Natural killer cell (primary cell): ENCODE data around the gene KDM1A. TPM values are rescaled to one million over a fixed set of nuclear protein-coding genes. Genes with fewer than 3 reads are reported as not detected.

ENCODE experiments used
- ATAC-seq, 3 donors: fragments of 150-1000 bp in 2 of 3; fragments of 200-7000 bp in 1 of 3; cut with Tn5 transposase; 1 replicate in 1 of 3; 2 replicates in 2 of 3; pipeline ENCODE4 v1.10.0; 2021; ENCODE audit warnings: mild to moderate bottlenecking in 2 of 3, moderate library complexity in 2 of 3
- DNase-seq, 2 donors: peaks; one replicate each; pipeline versions ENCODE4 v3.0.0 to v3.0.0-alpha.2; 2013 to 2021; ENCODE audit warnings: mixed read lengths in 1 of 2
- H3K27ac ChIP-seq: one replicate; pipeline ENCODE4 v1.5.1; 2013; ENCODE audit warnings: mild to moderate bottlenecking, low read length
- H3K27me3 ChIP-seq: one replicate; pipeline ENCODE4 v1.6.1; 2013; ENCODE audit warnings: low read length; ENCODE audit not compliant: control insufficient read depth, insufficient read depth
- H3K36me3 ChIP-seq: one replicate; pipeline ENCODE4 v1.6.1; 2013; ENCODE audit warnings: low read length; ENCODE audit not compliant: control insufficient read depth, insufficient read depth
- H3K4me1 ChIP-seq: one replicate; pipeline ENCODE4 v1.6.1; 2013; ENCODE audit warnings: low read length; ENCODE audit not compliant: control insufficient read depth, insufficient read depth
- H3K4me3 ChIP-seq: one replicate; pipeline ENCODE4 v1.5.1; 2013; ENCODE audit warnings: low read length
- H3K9me3 ChIP-seq: one replicate; pipeline ENCODE4 v1.6.1; 2013; ENCODE audit warnings: low read length; ENCODE audit not compliant: control insufficient read depth, insufficient read depth
- H3K27ac Mint-ChIP-seq, 2 donors: one replicate each; pipeline ENCODE4 v1.8.0; 2022; ENCODE audit warnings: mild to moderate bottlenecking in 2 of 2, mixed read lengths in 2 of 2, moderate library complexity in 1 of 2
- H3K27me3 Mint-ChIP-seq, 2 donors: one replicate each; pipeline ENCODE4 v1.8.0; 2022; ENCODE audit warnings: low read depth in 2 of 2, mixed read lengths in 2 of 2
- H3K36me3 Mint-ChIP-seq: one replicate; pipeline ENCODE4 v1.8.0; 2022; ENCODE audit warnings: mixed read lengths
- H3K4me1 Mint-ChIP-seq, 2 donors: one replicate each; pipeline ENCODE4 v1.8.0; 2022; ENCODE audit warnings: mixed read lengths in 2 of 2
- H3K4me3 Mint-ChIP-seq: one replicate; pipeline ENCODE4 v1.8.0; 2022; ENCODE audit warnings: mild to moderate bottlenecking, moderate library complexity, mixed read lengths
- H3K9me3 Mint-ChIP-seq, 2 donors: one replicate each; pipeline ENCODE4 v1.8.0; 2022; ENCODE audit warnings: mixed read lengths in 2 of 2
- CTCF ChIP-seq: fragments of 200-600 bp; IDR thresholded peaks from one replicate; pipeline ENCODE4 v1.8.0; 2022; ENCODE audit warnings: antibody characterized with exemption
- WGBS: methylation state at CpG from one replicate; pipeline ENCODE4 v1.1.7; 2013; ENCODE audit warnings: missing lambda C conversion rate; ENCODE audit not compliant: insufficient coverage; 5-methylcytosine and 5-hydroxymethylcytosine counted together
- intact Hi-C: fragments of 100-400 bp; cut with micrococcal nuclease; formaldehyde crosslinking; loops from one replicate; pipeline ENCODE4 v1.14.2; 2022
- total RNA-seq, 4 donors: library from RNA; stranded (reverse); fragments of 120-200 nt in 1 of 4; gene quantifications; one replicate each; pipeline versions ENCODE4 v1.2.3 to v1.2.4, GENCODE V29; 2013 to 2022

Gene KDM1A
- total RNA-seq, 3 donors from 2014 or later (not counting 1 experiment from before 2014, with no cell fraction given), result 33.0 to 45.4 (median 43.8) TPM

- intact Hi-C loops, result no loop called here
- H3K4me1 Mint-ChIP-seq, result peaks cover 44 to 52% of the 10 kb centered on the region in 2 donors
- Histone ChIP-seq H3K4me3 (no peak overlapping the region), H3K4me1 (no peaks in the 10 kb centered on the region), H3K36me3 (no peaks in the 10 kb centered on the region), H3K27me3 (no peaks in the 10 kb centered on the region), H3K27ac (no peak overlapping the region), H3K9me3 (no peaks in the 10 kb centered on the region)
- no peak for TF ChIP-seq CTCF
- H3K4me3 Mint-ChIP-seq, result no peak overlapping the region
- WGBS, result 100% methylated on average over 3 of the region's 3 CpGs
- peaks cover 7% of the 10 kb centered on the region for H3K36me3 Mint-ChIP-seq
- H3K9me3 Mint-ChIP-seq, result no peaks in the 10 kb centered on the region
- DNase-seq, result no peak
- H3K27me3 Mint-ChIP-seq, result no peaks in the 10 kb centered on the region
- no peak for ATAC-seq
- peak overlapping the region in 1 of 2 donors; percentile 53 for H3K27ac Mint-ChIP-seq
These were observed 107.5 kb downstream of the KDM1A start for GRCh38 chr1:23126801-23127200.

DNA sequence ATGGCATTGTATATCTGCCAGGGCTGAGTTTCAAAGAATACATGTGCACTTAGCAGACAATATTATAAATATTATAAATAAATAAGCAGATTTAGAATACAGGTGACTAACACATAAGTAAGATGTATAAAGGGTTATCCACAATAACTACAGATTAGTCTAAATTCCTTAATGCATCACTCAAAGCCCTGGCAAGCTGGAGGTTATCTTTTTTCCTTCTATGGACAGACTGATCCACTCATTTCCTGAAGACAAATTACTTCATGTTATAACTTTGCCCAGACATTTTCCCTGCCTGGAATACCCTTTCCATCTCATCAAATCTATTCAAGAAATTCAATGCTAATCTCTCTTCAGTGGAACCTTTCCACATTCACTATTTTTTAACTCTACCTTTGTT is 110.6 kb downstream of the KDM1A start:
- ATAC-seq, result no peak
- DNase-seq, result no peak

DNA sequence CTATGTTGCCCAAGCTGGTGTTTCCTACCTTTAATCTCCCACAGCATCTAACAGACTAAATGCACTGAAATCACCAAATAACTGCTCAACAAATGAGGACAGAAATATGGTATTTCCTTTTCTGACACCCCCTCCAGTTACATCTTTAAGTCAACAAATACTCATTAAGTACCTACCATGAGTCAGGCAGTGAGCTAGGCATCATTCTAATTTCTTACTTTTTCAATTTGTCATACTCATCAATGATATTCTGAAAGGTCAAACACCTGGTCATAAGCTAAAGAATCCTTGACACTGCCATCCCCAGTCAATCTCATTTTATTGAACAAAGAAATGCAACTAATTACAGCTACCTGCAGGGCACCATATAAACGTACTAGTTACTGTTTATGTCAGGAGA is 112.8 kb downstream of the KDM1A start:
- intact Hi-C loops, result no loop called here
- no peaks in the 10 kb centered on the region for H3K9me3 Mint-ChIP-seq
- H3K36me3 Mint-ChIP-seq, result no peaks in the 10 kb centered on the region
- DNase-seq (no peak), ATAC-seq (no peak)
- H3K27me3 Mint-ChIP-seq, result no peaks in the 10 kb centered on the region
- H3K4me1 Mint-ChIP-seq, result peaks cover 19 to 33% of the 10 kb centered on the region in 2 donors
- H3K27ac ChIP-seq, result no peak overlapping the region
- peak overlapping the region in 1 of 2 donors; percentile 24 for H3K27ac Mint-ChIP-seq
- no peak overlapping the region for H3K4me3 ChIP-seq
- H3K4me3 Mint-ChIP-seq, result no peak overlapping the region
- H3K36me3 ChIP-seq, result no peaks in the 10 kb centered on the region
- no peaks in the 10 kb centered on the region for H3K4me1 ChIP-seq
- H3K27me3 ChIP-seq, result no peaks in the 10 kb centered on the region
- 82% methylated on average over 1 of the region's 1 CpG for WGBS
- no peak for TF ChIP-seq CTCF
- H3K9me3 ChIP-seq, result no peaks in the 10 kb centered on the region

More for the DNA sequence above, 110.6 kb downstream of the KDM1A start:
- Histone ChIP-seq H3K4me3 (no peak overlapping the region), H3K27ac (no peak overlapping the region), H3K27me3 (no peaks in the 10 kb centered on the region), H3K4me1 (no peaks in the 10 kb centered on the region), H3K9me3 (no peaks in the 10 kb centered on the region), H3K36me3 (no peaks in the 10 kb centered on the region)
- Mint-ChIP-seq H3K27me3 (no peaks in the 10 kb centered on the region), H3K36me3 (no peaks in the 10 kb centered on the region), H3K4me3 (no peak overlapping the region), H3K27ac (no peak overlapping the region), H3K9me3 (no peaks in the 10 kb centered on the region), H3K4me1 (peaks cover 25 to 45% of the 10 kb centered on the region in 2 donors)
- no peak for TF ChIP-seq CTCF
- intact Hi-C loops, result no loop called here

Other genes with a start within 250 kb of the KDM1A start
- gene LACTBL1, start 46.6 kb upstream of the KDM1A start, total RNA-seq, result not detected
- not detected for gene TEX46, start 3.6 kb upstream of the KDM1A start, total RNA-seq
- gene LUZP1, start 149.4 kb downstream of the KDM1A start, total RNA-seq, result 10 to 100 TPM; 37.0 to 49.4 (median 39.6) TPM
- not detected for gene HTR1D, start 198.0 kb downstream of the KDM1A start, total RNA-seq